Caco-2 (cell line): Measurements from ENCODE around the gene ZNF491. TPM values are rescaled to one million over a fixed set of nuclear protein-coding genes. Genes with fewer than 3 reads are reported as not detected.

ENCODE experiments used
- BruUV-seq: library from RNA; stranded (reverse); fragments of 400-500 nt; replicated peaks from 2 replicates; lab custom pipeline; 2021; lab: Mats Ljungman, UMichigan
- CTCF ChIA-PET: fragments of 300-600 bp; sonication (Branson Sonifier 250); formaldehyde crosslinking; loops from one replicate; lab custom pipeline; 2022; ENCODE audit warnings: antibody characterized with exemption; lab: Charles Lee
- POLR2A ChIA-PET: fragments of 300-600 bp; sonication (Branson Sonifier 250); formaldehyde crosslinking; loops from one replicate; lab custom pipeline; 2022; ENCODE audit warnings: antibody characterized with exemption; lab: Charles Lee
- DNase-seq, 2 experiments: peaks; one replicate each; pipeline versions ENCODE4 v3.0.0 to v3.0.0-alpha.2; 2020 to 2022
- H3K27me3 ChIP-seq: replicated peaks from 2 replicates; pipeline ENCODE4 v1.6.0; 2011; ENCODE audit warnings: low read length; ENCODE audit not compliant: control insufficient read depth, insufficient read depth
- H3K36me3 ChIP-seq: 2 replicates; pipeline ENCODE4 v1.5.1; 2011; ENCODE audit warnings: low read length; ENCODE audit not compliant: control insufficient read depth, insufficient read depth
- H3K4me1 ChIP-seq: fragments of 250-450 bp; sonication (Bioruptor Pico); 2 replicates; pipeline ENCODE4 v1.5.1; 2020; ENCODE audit warnings: mild to moderate bottlenecking
- H3K4me3 ChIP-seq: 2 replicates; pipeline ENCODE4 v1.5.1; 2011; ENCODE audit warnings: low read depth, mild to moderate bottlenecking, control low read depth, low read length
- H3K9me3 ChIP-seq: fragments of 250-450 bp; sonication (Bioruptor Pico); 2 replicates; pipeline ENCODE4 v1.5.1; 2020; ENCODE audit warnings: mild to moderate bottlenecking, moderate library complexity
- H3K27ac Mint-ChIP-seq: one replicate; pipeline ENCODE4 v1.8.0; 2022; ENCODE audit warnings: mixed read lengths; ENCODE audit not compliant: unreplicated experiment
- H3K27me3 Mint-ChIP-seq: one replicate; pipeline ENCODE4 v1.8.0; 2022; ENCODE audit warnings: mixed read lengths; ENCODE audit not compliant: insufficient read depth, unreplicated experiment
- H3K36me3 Mint-ChIP-seq: one replicate; pipeline ENCODE4 v1.8.0; 2022; ENCODE audit warnings: mild to moderate bottlenecking, mixed read lengths; ENCODE audit not compliant: insufficient read depth, unreplicated experiment
- H3K4me1 Mint-ChIP-seq: one replicate; pipeline ENCODE4 v1.8.0; 2022; ENCODE audit warnings: low read depth, mixed read lengths; ENCODE audit not compliant: unreplicated experiment
- H3K4me3 Mint-ChIP-seq: one replicate; pipeline ENCODE4 v1.8.0; 2022; ENCODE audit warnings: mild to moderate bottlenecking, moderate library complexity, mixed read lengths; ENCODE audit not compliant: unreplicated experiment
- H3K9me3 Mint-ChIP-seq: one replicate; pipeline ENCODE4 v1.8.0; 2022; ENCODE audit warnings: mixed read lengths; ENCODE audit not compliant: unreplicated experiment
- intact Hi-C: fragments of 100-400 bp; cut with micrococcal nuclease; formaldehyde crosslinking; loops from one replicate; pipeline ENCODE4 v1.10.0; 2022; ENCODE audit not compliant: unreplicated experiment
- total RNA-seq: library from RNA; stranded (reverse); gene quantifications from 2 replicates; pipeline ENCODE4 v1.2.3, GENCODE V29; 2022
- TF ChIP-seq, protein P1 (sequence below), 2 experiments: fragments of 200-600 bp in 1 of 2; IDR thresholded peaks; 1 replicate in 1 of 2; 2 replicates in 1 of 2; pipeline versions ENCODE4 v1.5.1 to v1.8.0; 2011 to 2022; ENCODE audit warnings: antibody characterized with exemption in 1 of 2, control low read depth in 1 of 2, inconsistent platforms in 1 of 2, low read depth in 1 of 2, low read length in 1 of 2, mild to moderate bottlenecking in 1 of 2, moderate library complexity in 1 of 2; ENCODE audit not compliant: insufficient read depth in 1 of 2, severe bottlenecking in 1 of 2, unreplicated experiment in 1 of 2

The ZNF491 gene
- total RNA-seq, 1 experiment from 2014 or later: 0.20 TPM

DNA sequence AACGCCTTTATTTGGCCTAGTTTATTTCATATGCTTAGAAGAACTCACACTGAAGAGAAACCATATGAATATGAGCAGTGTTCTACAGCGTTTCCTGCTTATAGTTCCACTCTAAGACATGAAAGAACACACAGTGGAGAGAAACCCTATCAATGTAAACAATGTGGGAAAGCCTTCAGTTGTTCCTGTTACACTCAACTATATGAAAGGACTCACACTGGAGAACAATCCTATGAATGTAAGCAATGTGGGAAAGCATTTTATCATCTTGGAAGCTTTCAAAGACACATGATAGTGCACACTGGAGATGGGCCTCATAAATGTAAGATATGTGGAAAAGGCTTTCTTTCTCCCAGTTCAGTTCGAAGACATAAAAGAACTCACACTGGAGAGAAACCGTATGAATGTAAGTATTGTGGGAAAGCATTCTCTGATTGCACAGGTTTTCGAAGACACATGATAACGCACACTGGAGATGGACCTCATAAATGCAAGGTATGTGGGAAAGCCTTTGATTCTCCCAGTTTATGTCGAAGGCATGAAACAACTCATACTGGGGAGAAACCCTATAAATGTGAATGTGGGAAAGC lies 17.8 kb upstream of the ZNF491 start:
- Mint-ChIP-seq H3K9me3 (peaks cover 33% of the 10 kb centered on the region), H3K36me3 (peaks cover 32% of the 10 kb centered on the region), H3K27me3 (no peaks in the 10 kb centered on the region), H3K27ac (no peak overlapping the region), H3K4me3 (no peak overlapping the region), H3K4me1 (no peaks in the 10 kb centered on the region)
- BruUV-seq: no TSS peak
- ChIA-PET CTCF (no interaction called here), POLR2A (no interaction called here)
- no peaks in the 10 kb centered on the region for H3K4me1 ChIP-seq
- H3K27me3 ChIP-seq: no peaks in the 10 kb centered on the region
- peaks cover 5% of the 10 kb centered on the region for H3K36me3 ChIP-seq
- no peak for DNase-seq
- intact Hi-C loops: no loop called here
- no peak overlapping the region for H3K4me3 ChIP-seq
- peaks cover 35% of the 10 kb centered on the region for H3K9me3 ChIP-seq
- TF ChIP-seq, protein P1, sequence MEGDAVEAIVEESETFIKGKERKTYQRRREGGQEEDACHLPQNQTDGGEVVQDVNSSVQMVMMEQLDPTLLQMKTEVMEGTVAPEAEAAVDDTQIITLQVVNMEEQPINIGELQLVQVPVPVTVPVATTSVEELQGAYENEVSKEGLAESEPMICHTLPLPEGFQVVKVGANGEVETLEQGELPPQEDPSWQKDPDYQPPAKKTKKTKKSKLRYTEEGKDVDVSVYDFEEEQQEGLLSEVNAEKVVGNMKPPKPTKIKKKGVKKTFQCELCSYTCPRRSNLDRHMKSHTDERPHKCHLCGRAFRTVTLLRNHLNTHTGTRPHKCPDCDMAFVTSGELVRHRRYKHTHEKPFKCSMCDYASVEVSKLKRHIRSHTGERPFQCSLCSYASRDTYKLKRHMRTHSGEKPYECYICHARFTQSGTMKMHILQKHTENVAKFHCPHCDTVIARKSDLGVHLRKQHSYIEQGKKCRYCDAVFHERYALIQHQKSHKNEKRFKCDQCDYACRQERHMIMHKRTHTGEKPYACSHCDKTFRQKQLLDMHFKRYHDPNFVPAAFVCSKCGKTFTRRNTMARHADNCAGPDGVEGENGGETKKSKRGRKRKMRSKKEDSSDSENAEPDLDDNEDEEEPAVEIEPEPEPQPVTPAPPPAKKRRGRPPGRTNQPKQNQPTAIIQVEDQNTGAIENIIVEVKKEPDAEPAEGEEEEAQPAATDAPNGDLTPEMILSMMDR (IDR thresholded peaks at IDR 0.05; ENCODE audit: insufficient read depth in 1 of 2, low read depth in 1 of 2, low read length in 1 of 2, severe bottlenecking in 1 of 2, unreplicated experiment in 1 of 2): no peak

GRCh38 chr19:11781295-11782057 lies 16.8 kb upstream of the ZNF491 start:
- Mint-ChIP-seq H3K27ac (no peak overlapping the region), H3K4me1 (no peaks in the 10 kb centered on the region), H3K36me3 (peaks cover 32% of the 10 kb centered on the region), H3K27me3 (no peaks in the 10 kb centered on the region), H3K9me3 (peaks cover 33% of the 10 kb centered on the region), H3K4me3 (no peak overlapping the region)
- H3K4me1 ChIP-seq: no peaks in the 10 kb centered on the region
- POLR2A ChIA-PET: no interaction called here
- intact Hi-C loops: no loop called here
- H3K27me3 ChIP-seq: no peaks in the 10 kb centered on the region
- CTCF ChIA-PET: no interaction called here
- peaks cover 5% of the 10 kb centered on the region for H3K36me3 ChIP-seq
- no peak for DNase-seq
- BruUV-seq: no TSS peak
- peaks cover 35% of the 10 kb centered on the region for H3K9me3 ChIP-seq
- no peak overlapping the region for H3K4me3 ChIP-seq
- TF ChIP-seq, protein P1 (IDR thresholded peaks at IDR 0.05; ENCODE audit: insufficient read depth in 1 of 2, low read depth in 1 of 2, low read length in 1 of 2, severe bottlenecking in 1 of 2, unreplicated experiment in 1 of 2): no peak

DNA sequence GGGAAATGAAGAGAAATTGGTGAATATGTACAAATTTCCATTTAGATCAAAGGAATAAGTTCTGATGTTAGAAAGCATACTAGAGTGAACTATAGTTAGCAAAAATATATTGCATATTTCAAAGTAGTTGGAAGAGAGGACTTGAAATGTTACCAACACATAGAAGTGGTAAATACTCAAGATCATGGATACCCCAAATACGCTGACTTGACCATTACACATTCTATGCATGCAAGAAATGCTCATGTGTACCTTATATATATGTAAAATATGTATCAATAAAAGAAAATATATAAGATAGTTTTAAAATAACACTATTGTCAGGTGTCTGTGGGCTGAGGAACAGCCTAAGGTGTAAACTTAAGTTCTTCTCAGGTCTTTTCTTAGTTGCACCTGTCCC lies 14.6 kb upstream of the ZNF491 start:
- peaks cover 5% of the 10 kb centered on the region for H3K36me3 ChIP-seq
- Mint-ChIP-seq H3K4me1 (no peaks in the 10 kb centered on the region), H3K4me3 (no peak overlapping the region), H3K36me3 (peaks cover 27% of the 10 kb centered on the region), H3K27me3 (no peaks in the 10 kb centered on the region), H3K9me3 (peaks cover 33% of the 10 kb centered on the region), H3K27ac (no peak overlapping the region)
- CTCF ChIA-PET: no interaction called here
- peaks cover 37% of the 10 kb centered on the region for H3K9me3 ChIP-seq
- intact Hi-C loops: no loop called here
- DNase-seq: no peak
- no peaks in the 10 kb centered on the region for H3K27me3 ChIP-seq
- no peak overlapping the region for H3K4me3 ChIP-seq
- no peaks in the 10 kb centered on the region for H3K4me1 ChIP-seq
- POLR2A ChIA-PET: no interaction called here
- BruUV-seq: no TSS peak
- TF ChIP-seq, protein P1 (IDR thresholded peaks at IDR 0.05; ENCODE audit: insufficient read depth in 1 of 2, low read depth in 1 of 2, low read length in 1 of 2, severe bottlenecking in 1 of 2, unreplicated experiment in 1 of 2): no peak
